HuH-7.5 (cell line): ENCODE data around the gene LHX5.
A peak's percentile ranks its signal among the peaks of the same experiment; 100 is the strongest.

Experiments
- DNase-seq: peaks from one replicate; pipeline ENCODE4 v3.0.0; 2011; ENCODE audit warnings: low spot score

Gene LHX5

GRCh38 chr12:113464852-113465719, 6.6 kb downstream of the LHX5 start:
- DNase-seq, result no peak

DNA sequence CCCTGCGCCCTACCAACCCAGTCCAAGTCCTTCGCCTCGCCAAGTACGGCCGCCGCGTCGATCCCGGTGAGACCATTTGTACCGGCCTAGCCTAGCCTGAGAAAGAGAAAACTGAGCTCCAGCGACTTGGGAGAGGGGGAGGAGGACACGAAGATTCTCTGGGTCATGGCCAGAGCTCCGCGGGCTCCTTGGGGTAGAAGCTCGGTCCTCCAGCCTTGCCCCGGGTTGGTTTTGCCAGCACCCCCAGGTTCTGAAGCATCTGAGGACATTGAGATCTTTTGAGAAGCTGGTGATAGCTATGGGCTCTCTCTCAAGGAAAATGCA, 7.3 kb downstream of the LHX5 start:
- DNase-seq, result no peak

DNA sequence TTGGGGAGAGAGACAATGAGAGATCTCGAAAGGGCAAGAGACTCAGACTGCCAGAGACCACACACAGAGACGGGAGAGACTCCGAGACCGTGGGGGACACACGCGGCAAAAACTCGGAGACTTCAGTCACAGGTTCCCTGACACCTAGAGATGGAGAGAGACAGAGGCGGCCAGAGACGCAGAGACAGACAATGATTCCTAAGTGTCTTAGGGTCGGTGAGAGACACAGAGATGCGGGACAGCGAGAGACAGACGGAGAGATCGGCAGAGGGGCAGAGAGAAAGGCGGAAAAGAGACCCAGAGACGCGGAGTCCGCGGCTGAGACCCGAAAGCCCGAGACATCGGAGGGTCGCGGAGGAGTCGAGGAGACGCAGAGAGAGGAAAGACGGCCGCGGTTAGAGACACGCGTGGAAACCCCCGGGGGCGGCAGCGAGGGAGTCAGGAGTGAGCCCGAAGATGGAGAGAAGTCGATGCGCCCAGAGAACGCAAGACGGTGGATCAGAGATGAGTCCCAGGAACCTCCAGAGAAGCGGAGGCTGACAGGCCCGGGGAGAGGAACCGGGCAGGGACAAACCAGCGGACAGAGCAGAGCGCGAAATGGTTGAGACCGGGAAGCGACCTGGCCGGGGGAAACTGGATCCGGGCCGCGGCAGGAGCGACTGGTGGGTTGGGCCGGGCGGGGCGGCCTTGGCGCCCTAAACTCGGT, 7.8 kb downstream of the LHX5 start:
- no peak for DNase-seq

- no peak for DNase-seq
Observed at GRCh38 chr12:113462998-113463745, 8.5 kb downstream of the LHX5 start.

DNA sequence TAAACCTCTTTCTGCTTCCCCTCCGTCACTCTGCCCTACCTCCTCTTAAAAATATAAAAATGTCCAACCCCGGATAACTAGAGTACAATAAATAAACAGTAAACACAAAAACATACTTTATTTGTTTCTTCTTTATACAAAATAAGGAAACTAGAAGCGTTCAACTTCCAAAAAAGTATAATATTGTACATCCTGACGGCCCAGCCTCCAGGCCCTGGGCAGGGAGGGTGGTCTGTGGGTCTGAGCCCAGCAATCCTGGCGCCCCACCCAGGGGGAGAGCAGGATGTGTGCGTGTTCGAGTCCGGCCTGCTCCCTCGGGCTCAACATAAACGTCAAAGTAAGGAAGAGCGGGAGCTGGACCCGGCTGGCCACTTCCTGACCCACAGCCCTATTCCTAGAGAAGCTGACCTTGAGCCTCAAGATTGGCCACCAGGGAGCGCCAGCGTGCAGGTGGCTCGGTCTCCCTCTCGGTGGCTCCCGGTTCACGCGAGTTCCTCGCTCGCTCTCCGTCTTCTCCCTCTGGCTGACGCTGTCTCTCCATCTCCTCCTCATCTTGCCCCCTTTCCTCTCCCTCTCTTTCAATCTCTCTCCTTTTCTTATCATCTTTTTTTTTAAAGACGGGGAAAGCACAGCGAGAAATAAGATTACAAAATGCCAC, 9.4 kb downstream of the LHX5 start:
- peak; percentile 86 for DNase-seq

DNA sequence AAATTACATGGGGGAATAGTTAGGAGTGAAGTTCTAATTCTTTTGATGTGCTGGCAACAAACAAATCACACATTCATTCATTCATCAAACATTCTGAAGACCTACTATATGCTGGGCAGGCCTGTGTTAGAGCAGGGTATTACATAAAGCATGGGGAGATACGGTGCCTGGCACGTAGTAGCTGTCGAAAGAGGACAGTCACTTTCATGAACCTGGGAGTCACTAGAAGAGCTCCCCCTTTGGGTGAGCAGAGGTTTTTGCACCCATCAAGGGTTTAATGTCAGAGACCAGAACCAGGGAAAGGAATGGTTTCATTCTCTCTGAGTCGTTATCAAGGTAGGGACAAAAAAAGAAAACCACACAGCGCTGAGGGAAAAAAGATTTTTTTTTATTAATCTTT, 10.0 kb downstream of the LHX5 start:
- DNase-seq, result peak; percentile 83

DNA sequence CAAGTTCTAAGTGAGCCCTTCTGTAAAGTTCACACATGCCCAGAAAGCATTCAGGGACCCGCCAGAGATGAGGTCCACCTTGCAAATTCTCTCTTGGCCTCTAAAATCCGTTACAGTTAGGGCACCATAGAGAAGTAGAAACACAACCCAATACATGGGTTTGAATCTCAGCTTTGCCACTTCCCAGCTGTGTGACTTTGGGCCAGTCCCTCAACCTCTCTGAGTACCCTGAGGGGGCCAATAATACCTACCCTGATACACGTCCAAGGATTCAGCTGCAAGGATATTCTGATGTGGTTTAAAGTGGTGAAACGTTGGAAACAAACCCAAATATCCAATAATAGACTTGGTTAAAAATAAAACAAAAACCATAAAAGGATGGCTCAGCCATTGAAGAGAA, 11.7 kb downstream of the LHX5 start:
- no peak for DNase-seq

- DNase-seq, result no peak
Observed at GRCh38 chr12:113457710-113458109, 14.0 kb downstream of the LHX5 start.

GRCh38 chr12:113457185-113457584, 14.5 kb downstream of the LHX5 start:
- DNase-seq, result no peak

DNA sequence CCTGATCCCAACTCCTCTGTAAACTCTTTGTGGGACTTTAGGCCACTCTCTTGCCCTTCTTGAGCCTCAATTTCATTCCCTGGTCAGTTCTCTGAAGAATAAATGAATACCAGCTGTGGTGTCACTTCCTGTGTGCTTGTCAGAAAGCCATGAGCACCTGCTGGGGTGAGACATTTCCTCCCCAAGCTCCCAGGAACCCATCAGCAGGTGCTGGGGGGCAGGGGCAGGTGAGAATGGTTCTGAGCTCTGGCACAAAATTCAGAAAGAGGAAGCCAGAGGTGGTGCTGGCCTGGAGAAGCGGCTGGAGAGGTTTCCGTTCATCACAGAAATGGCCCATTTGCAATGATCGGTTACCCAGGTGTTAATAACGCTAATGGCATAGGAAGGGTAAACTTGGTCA, 14.9 kb downstream of the LHX5 start:
- no peak for DNase-seq

GRCh38 chr12:113456199-113456598, 15.5 kb downstream of the LHX5 start:
- no peak for DNase-seq

DNA sequence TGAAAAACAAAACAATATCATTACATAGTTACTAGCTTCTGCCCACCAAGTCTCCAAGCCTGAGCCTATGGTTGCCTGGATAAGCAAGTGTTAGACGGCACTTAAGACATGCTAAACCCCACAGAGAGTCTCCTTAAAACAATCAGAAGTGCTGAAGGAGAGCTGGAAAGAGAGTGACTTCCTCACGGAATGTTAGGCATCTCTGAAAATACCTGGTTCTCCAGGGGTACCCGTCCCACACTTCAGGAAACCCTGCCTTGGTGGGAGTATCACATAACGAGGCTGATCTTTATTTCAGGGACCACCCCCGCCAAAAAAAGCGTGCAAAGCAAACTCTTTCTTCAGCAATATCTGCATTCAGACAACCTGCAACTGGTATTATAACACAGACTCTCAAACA, 18.3 kb downstream of the LHX5 start:
- no peak for DNase-seq

GRCh38 chr12:113452458-113452857, 19.2 kb downstream of the LHX5 start:
- DNase-seq, result no peak

DNA sequence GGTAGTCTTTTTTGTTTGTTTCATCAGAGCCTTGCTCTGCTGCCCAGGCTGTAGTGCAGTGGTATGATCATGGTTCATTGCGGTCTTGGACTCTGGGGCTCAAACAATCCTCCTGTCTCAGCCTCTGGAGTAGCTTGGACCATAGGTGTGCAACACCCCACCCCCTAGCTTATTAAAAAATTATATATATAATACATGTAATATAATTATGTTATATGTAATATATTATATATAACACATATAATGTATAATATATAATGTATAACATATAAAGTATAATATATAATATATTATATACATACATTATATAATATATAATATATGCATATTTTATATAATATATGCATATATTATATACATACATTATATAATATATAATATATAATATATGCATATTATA, 21.8 kb downstream of the LHX5 start:
- DNase-seq, result no peak

- DNase-seq, result no peak
Observed at GRCh38 chr12:113449299-113449698, 22.4 kb downstream of the LHX5 start.

GRCh38 chr12:113448873-113449272, 22.8 kb downstream of the LHX5 start:
- no peak for DNase-seq

- no peak for DNase-seq
Observed at GRCh38 chr12:113445544-113446171, 26.0 kb downstream of the LHX5 start.

DNA sequence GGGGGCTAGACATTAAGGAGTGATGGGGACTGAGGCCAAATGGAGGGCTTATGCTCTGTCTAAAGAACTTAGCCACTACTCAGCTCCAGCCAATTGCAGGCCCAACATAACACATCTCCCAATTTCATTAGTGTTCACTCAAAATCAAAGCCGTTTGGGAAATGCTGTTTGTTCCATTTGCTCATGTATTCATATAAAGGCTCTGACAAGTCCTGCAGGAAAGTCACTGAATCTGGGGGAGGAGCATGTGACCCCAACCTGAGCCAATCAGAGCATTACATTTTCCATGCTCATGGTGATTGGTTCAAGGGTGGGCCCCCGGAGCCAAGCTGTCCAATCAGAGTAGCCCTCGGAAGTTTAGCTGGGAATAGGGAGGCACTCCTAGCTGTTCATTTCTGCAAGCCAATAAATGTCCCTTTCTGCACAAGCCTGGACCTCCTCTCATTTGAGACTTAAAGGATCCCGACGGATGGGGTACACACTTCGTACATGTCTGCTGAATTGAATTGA, 28.6 kb downstream of the LHX5 start:
- no peak for DNase-seq

DNA sequence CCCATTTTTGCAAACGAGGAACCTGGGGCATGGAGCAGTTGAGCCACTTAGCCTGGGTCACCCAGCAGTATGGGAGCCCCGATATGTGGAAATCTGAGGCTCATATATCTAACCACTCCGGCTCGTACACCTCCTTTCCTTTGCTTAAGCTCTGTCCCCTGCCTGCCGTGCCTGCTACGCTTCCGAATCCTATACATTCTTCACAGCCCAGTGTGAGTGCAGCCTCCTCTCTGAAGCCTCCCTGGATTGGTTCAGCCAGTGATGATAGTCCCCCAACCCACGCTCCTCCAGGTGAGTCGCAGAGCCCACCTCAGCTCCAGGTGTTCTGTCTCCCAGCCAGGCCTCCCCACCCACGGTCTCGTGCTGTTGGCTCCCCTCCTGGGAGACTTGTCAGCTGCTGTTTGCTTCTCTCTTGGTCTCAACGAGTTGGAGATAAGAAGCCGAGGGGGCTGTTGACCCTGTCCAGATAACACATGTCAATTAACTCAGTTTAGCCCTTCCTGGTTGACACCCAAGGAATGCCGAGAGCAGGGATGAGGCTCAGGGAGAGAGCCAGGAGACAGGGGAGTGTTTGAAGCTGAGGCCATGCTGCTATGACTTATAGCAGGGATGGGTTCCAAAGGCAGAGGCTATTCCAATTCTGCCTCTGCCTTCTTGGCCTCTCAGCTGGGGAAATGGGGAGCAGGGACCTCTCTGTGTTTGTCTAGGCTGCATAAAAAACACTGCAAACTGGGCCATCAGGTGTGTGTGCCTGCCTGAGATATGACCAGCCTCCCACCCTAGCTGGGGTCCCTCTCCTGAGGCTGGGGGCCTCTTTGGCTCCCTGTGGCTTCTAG, 30.5 kb downstream of the LHX5 start:
- no peak for DNase-seq

DNA sequence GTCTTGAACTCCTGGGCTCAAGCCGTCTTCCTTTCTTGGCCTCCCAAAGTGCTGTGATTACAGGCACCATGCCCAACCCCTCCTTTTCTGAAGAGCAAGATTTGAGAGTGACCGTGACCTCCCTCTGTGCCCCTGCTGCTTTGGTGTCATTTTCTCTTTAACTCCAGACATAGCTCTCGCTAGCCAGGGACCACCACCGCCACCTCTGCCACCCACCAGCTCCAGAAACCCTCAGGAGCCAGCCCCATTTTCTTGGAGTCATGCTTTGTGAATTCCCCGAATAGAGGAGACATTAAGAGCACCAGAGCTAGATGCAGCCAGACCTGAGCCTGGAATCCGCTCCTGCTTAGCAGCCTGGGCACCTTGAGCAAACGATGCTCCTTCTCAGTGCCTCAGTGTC, 31.3 kb downstream of the LHX5 start:
- no peak for DNase-seq

DNA sequence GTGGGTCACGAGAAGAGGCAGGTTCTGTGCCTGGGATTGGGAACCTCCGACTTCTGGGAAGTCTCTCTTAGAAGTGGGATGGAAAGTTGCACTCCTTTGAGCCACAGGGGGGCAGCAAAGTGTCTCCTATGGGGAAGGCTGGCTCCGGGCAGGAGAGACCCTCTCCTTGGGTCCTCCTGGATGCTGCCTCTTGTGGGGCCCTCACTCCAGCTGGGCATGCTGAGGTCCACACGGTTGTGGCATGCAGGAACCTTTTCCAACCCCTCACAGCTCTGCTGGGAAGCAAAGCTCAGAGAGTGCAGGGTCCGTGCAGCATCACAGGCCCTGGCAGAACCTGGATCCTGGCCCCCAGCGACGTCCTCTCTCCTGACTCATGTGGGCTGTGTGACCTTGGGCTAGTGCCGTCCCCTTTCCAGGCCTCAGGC, 32.1 kb downstream of the LHX5 start:
- DNase-seq, result peak; percentile 57
